NCI-H748 treated with DMSO at 0.1 percent for 48 hours (cell line): ENCODE data around the gene PACSIN2.
"Not testable (repeated sequence)": the region's sequence is repeated elsewhere in the genome, so short reads cannot be mapped to it uniquely, and the experiment has no call there.

Experiments used
- DNase-seq: peaks from one replicate; lab custom pipeline; 2025; lab: John Stamatoyannopoulos, UW

Gene PACSIN2, protein sequence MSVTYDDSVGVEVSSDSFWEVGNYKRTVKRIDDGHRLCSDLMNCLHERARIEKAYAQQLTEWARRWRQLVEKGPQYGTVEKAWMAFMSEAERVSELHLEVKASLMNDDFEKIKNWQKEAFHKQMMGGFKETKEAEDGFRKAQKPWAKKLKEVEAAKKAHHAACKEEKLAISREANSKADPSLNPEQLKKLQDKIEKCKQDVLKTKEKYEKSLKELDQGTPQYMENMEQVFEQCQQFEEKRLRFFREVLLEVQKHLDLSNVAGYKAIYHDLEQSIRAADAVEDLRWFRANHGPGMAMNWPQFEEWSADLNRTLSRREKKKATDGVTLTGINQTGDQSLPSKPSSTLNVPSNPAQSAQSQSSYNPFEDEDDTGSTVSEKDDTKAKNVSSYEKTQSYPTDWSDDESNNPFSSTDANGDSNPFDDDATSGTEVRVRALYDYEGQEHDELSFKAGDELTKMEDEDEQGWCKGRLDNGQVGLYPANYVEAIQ

DNA sequence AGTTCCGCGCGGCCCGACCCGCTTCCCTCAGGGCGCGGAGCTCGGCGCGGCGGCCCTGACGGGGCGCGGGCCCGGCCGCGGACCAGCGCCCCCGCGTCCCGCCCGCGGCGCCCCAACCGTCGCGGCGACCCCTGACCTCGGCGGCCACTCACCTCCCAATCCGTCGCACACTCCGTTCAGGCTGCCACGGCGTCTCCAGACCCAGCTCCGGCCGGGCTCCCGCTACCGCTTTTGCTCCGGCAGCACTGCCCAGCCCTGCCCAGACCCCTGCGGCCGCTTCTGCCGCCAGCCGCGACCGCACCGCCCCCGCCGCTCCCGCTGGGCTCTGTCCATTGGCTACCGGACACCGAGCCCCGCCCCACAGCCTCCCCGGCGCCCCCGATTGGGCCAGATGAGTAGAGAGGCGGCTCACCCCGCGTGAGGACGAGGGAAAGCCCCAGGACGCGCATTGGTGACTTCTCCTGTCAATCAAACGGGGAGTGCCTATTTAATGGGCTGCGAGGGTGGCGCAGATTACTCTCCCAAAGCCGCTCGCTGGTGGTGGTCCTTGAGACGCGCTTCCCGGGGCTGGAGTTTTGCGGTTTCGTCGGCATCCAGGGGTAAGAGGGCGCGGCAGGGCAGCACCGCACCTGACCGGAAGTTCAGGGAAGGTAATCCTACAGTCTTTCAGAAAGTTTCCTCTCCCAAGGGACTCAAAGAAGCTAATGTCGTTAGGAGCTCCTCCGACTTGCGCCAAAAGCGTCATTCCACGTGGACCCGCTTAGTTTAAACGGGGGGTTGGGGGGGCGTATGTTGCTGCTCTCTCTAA lies at the start of gene PACSIN2:
Gene PACSIN2 (minus strand): TSS at position 281 of the 808 bp plus-strand sequence. CDS start 103,069 bp downstream, outside the sequence.
- DNase-seq: peak; percentile 95

DNA sequence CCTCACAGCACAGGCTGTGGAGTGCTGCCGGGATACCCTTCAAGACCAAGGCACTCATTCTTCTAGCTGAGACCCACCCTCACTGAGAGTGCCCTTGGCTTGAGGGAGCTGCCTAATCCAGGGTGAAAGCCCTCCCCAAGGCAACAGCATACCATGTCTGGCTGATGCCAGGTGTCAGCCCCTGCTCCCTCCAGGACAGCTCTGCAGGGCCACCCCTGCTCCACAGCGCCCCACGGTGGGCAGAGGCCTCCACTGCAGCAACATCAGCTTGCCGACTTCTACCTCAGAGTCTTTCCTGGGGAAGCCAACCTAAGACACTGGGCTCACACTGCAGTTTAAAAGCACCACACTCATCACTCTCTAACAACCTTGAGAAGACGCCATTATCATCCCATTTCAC lies 45.2 kb upstream of the PACSIN2 start:
- no peak for DNase-seq

DNA sequence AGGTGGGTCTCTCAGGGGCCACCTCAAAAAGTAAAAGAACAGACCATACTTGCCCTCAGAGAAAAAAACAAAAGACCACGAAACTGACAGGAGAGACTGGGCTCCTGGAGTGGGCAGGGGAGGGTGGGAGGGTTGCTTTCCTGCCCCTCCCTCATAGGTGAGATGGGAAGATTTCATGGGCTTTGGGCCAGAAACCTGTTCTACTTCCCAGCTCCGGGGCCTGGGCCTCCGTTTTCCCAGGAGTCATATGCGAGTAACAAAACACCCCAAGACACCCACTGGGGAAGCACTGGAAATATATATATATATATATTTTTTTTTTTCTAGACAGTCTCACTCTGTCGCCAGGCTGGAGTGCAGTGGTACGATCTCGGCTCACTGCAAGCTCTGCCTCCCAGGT lies 42.7 kb upstream of the PACSIN2 start:
- no peak for DNase-seq

DNA sequence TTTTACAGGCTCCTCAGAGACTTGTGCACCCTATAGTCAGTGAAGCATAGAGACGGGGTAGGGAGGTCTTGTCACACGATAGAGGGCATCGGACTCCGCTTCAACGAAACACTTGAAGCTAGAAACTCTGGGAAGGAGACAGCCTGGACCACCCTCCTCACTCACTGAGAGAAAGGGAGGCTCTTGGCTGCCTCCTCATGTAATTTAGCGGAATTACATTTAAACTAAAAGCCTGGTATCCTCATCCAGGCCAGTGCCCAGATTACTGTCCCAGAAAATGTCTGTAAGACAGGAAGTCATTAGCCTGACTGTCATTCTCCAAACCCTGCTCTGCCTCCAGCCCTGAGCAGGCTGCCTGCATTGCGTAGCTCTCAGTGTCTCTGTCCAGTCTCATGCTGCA lies 38.2 kb upstream of the PACSIN2 start:
- no peak for DNase-seq

DNA sequence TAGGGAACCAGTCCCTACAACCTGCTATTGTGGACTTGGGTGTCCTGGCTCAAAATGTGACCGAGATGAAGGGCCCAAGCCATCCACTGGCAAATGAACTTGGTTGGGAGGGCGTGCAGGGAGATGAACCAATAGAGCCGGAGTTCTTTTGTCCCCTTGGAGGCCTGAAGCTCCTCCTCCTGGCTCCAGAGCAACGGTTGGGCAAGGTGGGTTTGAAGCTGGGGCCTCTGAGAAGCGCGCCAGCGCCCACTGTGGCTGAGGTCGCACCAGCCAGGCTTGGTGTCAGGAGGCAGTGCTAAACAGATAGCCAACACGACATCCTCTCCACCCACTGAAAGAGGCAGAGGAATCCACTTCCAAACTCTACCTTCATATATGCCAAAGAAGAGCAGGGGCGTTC lies 36.0 kb upstream of the PACSIN2 start:
- DNase-seq: no peak

DNA sequence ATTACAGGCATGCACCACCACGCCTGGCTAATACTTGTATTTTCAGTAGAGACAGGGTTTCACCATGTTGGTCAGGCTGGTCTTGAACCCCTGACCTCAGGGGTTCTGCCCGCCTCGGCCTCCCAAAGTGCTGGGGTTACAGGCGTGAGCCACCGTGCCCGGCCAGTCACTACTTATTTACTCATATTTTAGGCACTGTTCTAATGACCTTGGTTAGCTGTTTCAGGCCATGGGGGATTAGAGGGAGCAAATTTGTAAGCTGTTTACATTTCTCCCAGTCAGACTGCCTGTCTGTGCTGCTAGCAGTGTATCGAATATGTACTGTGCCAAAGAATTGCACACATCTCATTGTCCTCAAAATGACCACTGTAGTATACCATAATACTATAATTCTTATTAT lies 32.7 kb upstream of the PACSIN2 start:
- DNase-seq: no peak

DNA sequence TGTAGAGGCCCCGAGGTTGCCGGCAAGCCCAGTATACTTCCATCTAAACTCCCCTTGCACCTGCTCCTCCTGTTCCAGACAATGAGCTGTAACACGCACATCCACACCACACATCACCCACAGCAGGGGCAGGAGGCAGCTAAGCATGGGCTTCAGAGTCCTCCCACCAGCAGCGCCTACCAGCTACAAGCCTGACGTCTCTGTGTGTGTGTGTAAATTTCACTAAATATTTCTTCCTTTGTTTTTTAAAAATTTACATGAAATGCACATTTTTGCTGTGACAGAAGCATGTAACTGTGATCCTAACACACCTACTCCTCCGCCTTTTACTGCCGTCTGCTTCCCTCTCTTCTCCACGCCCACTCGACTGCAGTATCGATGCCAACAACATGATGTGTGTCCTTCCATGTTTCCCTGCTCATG lies 29.4 kb upstream of the PACSIN2 start:
- DNase-seq: no peak

DNA sequence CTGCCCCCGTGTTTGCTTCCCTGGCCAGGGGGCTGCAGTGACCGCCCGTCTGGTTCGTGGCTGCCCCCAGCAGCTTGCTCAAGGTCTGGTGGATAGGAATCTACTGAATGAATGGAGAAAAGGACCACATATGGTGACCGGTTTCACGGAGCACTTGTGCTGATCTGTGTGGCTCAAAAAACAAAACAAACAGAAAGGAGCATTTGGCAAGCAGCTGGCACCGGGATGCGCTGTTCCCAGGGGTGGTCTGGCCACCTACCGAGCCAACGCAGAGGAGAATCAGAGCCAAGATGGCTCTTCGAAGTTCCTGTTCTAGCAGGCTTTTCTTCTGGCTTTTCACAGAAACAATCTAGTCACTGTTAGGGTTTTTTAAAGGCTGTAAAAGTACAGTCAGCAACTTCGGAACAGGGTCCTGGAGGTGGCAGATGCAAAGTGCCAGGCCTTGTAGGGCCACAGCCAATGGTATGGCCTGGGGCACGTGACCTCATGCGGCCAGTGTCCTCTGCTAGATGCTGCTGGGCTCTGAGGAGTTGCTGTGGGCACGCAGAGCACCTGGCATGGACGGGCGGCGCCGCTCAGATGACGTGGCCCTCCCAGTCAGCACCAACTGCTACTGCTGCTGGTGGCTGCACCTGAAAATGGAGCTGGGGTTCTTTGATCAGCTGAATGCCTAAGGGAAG lies 27.3 kb upstream of the PACSIN2 start:
- DNase-seq: no peak

DNA sequence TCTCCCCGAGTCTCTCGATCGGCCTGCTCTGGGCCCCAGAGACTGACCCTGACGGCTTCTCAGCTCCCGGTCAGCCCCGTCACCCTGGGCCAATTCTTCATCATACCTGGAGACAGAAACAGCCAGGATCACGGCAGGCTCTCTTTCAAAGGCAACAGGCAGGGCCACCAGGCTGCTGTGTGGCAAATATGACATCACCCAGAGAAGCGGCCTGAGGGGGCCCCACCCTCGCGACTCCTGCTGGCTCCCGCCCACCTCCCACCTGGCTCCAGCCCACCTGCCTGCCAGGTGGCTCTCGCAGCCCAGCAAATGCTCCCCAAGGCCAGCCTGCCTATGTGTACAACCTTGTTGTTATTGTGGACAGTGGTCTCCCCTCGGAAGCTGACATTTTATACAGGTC lies 24.9 kb upstream of the PACSIN2 start:
- no peak for DNase-seq

DNA sequence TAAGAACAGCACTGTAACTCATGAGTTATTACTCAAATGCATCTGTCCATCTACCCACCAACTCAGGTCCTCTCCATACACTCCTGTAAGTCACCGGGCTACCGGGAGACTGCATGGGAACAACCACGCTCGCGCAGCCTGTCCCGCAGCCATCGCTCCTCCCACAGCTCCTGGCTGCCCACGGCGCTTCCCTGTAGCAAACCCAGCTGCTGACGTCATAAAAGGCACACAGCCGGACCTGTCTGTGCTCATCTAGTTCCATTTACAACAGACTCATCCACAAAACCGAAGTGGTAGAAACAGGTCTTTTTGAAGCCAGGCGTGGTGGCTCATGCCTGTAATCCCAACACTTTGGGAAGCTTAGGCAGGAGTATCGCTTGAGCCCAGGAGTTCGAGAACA lies 23.4 kb upstream of the PACSIN2 start:
- no peak for DNase-seq

DNA sequence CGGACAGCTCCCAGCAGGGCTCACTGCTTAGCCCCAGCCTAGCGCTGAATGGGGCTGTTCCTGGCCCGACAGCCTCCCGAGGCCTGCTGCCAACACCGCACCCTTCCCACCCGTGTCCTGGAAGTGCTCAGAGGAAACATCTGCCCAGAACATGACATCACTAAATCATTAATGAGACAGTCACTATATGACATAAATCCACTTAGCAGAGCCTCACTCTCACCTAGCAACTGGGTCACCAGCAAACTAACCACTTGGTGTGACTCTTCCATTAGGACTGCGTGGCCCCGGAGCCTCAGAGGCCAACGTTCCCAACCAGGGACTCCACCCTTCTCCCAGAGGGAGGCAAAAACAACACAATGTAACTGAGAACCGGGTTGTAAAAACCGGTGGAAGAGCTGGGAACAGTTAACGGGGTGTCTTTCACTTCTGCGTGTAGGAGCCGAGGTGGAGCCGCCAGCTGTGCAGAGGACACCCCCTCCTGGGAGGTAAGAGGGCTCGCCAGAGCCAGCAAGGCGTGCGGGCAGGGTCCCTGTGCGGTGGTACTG lies 21.4 kb upstream of the PACSIN2 start:
- no peak for DNase-seq

DNA sequence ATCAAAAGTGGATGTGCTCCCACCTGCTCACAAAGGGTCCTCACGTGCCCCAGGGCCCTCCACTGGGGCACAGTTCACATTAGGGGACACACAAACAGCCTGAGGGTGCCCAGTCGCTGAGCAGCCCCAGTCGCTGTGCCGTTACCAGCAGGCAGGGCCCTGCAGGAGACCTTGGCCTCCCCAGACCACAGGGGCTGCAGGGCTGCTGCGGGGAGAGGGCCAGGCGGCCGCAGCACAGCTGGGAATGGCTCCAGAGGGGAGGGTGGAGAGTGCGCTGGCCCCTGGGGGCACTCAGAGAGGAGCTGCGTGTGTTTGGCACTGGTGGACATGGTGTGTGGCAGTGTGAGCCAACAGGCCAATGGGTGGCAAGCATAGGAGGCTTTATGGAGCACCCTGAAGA lies 20.3 kb upstream of the PACSIN2 start:
- no peak for DNase-seq

DNA sequence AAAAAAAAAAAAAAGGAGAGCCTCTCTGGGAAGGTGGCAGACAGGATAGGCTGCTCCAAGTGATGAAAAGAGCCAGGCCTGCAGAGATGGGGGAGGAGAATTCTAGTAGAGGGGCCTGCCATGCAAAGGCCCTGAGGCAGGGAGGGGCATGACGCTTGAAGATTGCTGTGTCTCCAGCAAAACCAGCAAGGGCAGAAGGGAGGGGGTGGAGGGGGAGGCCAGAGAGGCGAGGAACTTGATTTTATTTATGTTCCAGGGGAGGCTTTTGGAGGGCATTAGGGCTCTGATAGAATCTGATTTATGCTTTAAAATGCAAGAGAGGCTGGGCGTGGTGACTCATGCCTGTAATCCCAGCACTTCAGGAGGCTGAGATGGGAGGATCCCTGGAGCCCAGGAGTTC lies 16.7 kb upstream of the PACSIN2 start:
- no peak for DNase-seq

DNA sequence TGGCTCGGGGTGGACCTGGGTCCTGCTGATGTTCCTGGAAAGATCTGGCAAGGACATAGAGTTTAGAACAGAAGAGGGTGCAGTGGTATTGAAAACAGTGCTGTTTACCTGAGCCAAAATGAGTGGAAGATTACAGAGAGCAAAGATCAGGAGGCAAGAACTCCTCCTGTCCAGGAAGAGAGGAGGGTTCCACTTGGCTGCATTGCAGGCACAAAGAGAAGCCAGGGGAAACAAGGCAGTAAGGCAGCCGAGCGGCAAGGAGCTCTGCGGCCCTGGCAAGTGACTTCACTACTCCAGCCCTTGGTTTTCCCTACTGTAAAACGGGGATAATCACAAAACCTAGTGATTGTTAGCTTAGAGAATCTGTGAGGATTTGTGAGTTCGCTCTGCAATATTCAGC lies 3.7 kb upstream of the PACSIN2 start:
- DNase-seq: no peak

DNA sequence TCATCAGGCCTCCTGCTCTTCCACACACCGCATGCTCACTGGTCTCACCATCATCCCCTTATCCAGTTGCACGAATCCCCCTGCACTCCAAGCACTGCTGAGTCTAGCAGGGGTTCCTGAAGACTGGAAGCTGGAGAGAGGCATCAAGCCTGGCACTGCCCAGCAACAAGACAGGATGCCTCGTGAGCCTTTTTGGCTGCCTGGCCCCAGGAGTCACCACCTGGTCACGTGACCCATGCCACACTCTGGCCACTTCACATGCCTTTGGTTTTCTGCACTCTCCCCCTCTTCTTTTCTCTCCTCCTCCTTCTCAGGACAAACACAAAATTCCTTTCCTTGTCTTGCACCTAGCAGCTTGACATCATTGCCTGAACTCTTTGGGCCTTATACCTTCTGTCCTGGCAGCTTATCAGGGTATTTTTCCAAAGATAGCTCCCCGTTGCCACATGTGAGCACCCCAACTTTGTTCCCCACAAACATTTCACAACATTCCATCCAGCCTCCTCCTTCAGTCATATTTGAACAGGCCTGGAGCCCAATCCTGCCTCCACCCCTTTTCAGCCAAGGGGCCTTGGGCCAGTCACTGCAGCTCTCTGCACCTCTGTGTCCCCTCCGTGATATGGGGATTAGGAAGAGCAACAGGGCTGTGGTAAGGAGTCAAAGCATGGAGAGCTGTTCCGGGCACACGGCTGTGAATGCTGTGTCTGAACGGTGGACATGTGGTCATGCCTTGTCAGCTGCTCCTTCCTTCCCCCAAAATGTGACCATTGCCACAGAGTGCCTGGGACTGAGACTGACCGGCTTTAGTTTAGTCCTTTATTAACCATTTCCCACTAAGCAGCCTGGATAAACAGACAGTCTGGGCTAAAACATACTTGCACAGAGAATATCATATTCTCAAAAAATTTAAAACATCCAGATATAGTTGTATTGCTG lies 2.8 kb upstream of the PACSIN2 start:
- no peak for DNase-seq

DNA sequence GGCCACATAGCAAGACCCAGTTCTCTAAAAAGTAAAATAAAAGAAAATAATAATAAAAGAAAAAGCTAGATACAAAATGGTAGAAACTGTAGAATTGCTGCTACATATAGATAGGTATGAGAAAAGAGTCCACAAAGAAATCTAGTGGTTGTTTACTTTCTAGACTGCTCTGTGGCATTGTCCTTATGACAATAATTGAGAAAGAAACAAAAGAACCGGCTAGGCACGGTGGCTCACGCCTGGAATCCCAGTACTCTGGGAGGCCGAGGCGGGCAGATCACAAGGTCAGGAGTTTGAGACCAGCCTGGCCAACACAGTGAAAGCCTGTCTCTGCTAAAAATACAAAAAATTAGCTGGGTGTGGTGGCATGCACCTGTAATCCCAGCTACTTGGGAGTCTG lies 1.2 kb upstream of the PACSIN2 start:
- not testable (repeated sequence) for DNase-seq

DNA sequence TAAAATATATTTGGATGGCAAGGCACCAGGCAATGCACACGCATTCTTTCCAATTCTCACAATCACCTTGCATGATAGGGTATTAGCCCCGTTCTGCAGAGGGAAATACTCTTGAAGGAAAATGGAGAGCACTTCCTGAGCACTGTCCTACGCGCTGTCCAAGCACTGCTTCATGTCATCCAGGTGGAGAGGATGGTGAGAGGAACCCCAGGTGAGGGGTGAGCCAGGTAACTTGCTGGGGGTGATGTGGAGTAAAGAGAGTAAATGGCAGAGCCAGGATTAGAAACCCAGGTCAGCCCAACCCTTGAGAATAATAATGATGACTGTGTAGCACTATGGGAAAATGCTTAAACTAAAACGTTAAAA lies 711 bp upstream of the PACSIN2 start:
- DNase-seq: peak; percentile 45

DNA sequence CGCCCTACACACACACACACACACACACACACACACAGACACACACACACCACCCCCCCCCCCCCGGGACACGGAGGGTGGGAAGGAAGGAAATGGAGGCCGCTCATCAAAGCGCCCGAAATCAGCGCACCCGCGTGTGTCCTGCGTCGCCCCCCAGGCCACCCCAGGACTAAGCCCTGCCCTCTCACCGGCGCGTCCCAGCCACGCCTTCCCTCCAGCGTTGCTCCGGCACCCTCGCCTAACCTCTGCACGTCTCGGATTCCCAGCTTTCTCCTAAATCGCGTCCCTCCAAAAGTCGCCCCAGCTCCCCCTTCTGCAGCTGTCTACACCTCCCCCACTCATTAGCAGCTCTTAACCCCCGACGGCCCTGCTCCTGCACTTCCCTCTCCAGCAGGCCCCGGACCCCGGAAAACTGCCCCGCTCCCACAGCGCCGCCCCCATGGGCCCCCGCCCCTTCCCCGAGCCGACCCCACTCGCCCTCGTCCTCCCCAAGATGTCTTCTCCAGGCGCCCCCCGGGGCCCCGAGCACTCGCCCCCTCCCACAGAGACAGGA lies 557 bp downstream of the PACSIN2 start:
- no peak for DNase-seq

DNA sequence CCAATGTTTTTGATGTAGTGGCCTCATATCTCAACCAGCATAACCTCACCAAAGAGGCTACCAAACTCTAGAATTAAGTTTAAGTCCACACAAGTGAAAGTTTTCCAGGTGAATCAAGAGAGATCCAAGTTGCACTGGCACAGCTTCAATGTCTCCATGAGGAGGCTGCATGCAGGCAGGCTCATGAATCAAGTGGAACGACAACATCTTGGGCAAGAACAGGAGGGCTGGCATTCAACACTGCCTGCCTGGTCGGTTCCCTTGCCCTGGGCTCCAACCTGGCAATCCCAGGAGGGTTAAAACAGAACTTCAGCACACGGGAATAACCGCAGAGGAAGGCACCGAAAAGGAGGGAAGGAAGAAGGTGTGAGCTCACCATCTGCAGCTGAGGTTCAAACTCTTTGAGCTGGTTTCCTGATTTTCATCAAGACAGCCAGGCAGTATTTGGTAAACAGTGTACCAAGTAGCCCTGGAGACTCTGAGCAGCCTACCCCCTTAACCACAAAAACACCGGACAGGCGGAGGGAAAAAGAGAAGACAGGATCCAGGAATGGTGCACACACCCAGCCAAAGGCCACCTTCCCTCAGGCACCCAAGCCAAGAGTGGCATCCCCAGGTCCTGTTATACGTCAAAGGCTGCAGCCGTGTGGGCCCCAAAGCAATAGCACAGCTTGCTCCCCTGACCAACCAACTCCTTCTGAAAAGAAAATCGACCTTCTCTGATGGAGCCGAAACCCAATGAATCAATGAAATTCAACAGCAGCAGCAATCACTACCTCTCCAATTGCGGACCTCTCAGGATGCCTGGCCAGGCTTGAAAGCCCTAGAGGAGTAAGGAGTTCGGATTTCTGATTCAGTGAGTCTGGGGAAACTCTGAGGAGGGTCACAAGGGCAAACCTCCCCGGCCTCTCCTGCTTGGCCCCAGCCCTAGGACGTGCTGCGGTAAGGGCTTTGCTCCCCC lies 1.3 kb downstream of the PACSIN2 start:
- no peak for DNase-seq

DNA sequence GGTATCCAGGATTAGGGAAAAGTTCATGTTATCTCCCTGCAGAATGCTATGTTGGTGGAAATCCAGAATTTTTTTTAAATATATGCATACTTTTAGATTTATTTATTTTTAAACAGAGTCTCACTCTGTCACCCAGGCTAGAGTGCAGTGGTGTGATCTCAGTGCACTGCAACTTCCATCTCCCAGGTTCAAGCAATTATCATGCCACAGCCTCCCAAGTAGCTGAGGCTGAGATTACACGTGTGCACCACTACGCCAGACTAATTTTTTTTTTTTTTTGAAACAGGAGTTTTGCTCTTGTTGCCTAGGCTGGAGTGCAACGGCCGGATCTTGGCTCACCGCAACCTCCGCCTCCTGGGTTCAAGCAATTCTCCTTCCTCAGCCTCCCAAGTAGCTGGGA lies 2.6 kb downstream of the PACSIN2 start:
- DNase-seq: no peak
